Stimulated activated CD4-positive, alpha-beta T cell treated with anti-CD3 and anti-CD28 coated beads, Interleukin-2, amount 100 ng/mL, for 24 hours (primary cell): ENCODE data around the gene METTL23.
"Not testable (repeated sequence)": the region's sequence is repeated elsewhere in the genome, so short reads cannot be mapped to it uniquely, and the experiment has no call there.

Experiments used
- DNase-seq, 2 donors: peaks; one replicate each; pipeline ENCODE4 v3.0.0-alpha.2; 2020

Gene METTL23

DNA sequence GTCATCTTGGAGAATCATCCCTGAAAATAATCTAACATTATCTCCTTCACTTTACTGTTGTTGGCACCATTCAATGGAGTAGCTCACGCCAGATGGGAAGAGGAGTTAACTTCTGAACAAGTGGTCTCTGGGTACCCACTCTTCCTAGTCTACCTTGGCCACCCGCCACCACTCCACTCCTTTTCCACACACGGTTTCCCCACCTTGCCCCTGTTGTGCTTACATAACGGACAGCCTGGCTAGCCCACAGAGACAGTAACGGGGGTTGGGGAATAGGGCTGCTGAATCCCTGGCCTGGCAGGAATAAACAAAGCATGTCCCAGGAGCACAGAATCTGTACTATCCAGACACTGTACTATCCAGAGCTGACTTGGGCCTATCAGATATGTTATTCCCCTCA lies 12.3 kb upstream of the METTL23 start:
- no peak for DNase-seq

DNA sequence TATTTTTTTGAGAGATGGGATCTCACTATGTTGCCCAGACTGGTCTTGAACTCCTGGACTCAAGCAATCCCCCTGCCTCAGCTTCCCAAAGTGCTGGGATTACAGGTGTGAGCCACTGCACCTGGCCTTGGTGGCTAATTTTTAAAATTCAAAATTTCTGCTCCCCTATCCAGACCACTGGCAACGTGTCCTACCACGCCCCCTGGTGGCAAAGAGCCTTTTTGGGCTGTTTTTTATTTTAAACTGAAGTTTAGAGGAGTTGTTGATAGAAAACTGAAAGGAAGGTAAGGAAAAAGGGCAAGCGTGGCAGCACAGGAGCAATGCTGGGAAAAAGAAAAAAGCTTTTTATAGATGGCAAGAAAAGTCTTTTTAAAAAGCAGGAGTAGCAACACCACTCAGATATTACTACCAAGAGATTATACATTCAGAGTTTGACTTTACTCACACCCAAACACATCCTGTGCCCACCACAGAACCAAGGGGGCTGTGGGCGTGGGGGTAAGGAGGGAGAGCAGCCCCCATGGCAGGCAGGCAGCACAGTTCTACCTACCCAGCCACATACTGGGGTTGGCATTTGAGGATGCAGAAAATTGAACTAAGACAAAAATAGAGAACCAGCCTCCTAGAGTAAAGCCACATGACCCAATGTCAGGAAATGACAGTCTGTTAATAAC lies 11.7 kb upstream of the METTL23 start:
- peak; percentile 83 to 88 for DNase-seq

- no peak for DNase-seq
Observed at GRCh38 chr17:76715496-76715830, 11.2 kb upstream of the METTL23 start.

GRCh38 chr17:76716146-76716838 lies 10.3 kb upstream of the METTL23 start:
- DNase-seq = no peak

DNA sequence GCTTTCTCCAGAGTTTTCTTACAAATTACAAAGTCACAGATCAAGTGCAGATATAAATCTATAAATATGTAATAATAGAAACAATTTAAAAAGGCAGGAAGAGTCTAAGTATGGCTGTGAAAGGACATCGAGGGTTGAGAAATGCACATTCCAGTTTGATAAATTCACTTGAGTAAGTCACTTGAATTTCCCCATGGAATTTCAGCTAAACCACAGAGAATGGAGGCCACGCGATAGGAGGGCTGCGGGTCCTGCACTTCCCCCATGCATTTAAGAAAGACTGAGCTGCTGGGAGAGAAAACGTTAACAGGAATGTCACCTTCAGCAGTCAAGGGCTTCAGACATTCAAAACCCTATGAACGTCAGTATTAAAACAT lies 9.8 kb upstream of the METTL23 start:
- DNase-seq = no peak

- DNase-seq = no peak
Observed at GRCh38 chr17:76718516-76718915, 8.1 kb upstream of the METTL23 start.

DNA sequence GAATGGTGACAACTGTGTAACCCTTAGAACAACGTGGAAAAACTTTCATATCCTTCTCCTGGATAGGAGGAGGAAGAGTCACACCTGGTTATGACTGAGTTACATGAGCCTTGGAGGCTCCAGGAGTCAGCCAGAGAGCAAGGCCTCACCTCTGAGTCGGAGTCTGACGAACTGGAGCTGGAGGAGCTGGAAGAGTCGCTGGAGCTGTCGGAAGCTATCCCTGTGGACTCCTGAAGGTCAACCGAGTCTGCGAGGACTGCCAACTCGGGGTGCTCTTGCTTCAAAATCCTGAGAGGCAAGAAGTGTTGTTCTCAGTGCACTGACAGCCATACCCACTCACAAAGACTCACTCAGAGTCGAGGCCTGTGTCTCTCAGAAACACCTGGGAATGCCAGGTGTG lies 6.4 kb upstream of the METTL23 start:
- DNase-seq = no peak

GRCh38 chr17:76720941-76721340 lies 5.7 kb upstream of the METTL23 start:
- DNase-seq = no peak

GRCh38 chr17:76721463-76721862 lies 5.2 kb upstream of the METTL23 start:
- no peak for DNase-seq

DNA sequence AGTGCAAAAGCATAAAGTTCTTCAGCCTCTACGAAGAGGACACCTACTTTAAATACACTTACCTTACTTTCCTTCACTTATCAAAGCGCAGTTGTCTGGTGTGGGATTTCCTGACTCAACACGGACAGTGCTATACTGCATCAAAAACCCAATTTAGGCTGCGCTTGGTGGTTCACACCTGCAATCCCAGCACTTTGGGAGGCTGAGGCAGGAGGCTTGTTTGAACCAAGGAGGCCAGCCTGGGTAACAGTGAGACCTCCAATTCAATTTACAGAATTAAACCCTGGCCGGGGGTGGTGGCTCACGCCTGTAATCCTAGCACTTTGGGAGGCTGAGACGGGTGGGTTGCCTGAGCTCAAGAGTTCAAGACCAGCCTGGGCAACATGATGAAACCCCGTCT lies 4.4 kb upstream of the METTL23 start:
- no peak for DNase-seq

- not testable (repeated sequence) for DNase-seq
Observed at GRCh38 chr17:76722977-76723376, 3.7 kb upstream of the METTL23 start.

GRCh38 chr17:76723812-76724211 lies 2.8 kb upstream of the METTL23 start:
- no peak for DNase-seq

- peak; percentile 79 to 80 for DNase-seq
Observed at GRCh38 chr17:76725580-76726230, 934 bp upstream of the METTL23 start.

DNA sequence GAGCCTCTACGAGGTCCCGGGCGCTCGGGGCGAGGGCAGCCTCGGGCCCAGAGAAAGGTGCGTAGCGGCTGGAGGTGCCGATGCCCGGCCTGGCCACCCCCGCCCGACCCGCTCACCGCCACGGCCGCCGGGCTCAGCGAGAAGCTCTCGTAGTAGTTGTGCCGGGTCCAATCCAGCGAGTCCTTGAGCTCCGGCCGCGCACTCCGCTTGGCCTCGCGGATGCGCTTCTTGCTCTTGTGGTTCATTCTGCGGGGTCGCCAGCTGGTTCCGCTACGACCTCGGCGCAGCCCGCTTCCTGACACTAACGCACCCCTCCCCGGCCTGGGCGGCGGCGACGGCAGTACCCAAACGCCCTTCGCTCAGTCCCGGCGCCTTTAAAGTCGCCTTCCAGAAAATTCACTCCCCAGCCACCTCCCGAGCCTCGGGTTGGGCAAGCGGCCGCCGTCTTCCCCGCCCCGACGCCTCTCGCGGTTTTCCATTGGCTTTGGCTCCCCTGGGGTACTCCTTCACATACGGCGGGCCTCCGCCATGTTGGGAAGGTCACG lies 336 bp upstream of the METTL23 start, which contains the start of gene JMJD6:
Gene JMJD6, minus strand, starts transcription at position 376 of the 545 bp plus-strand sequence. Its CDS starts 131 bp downstream, at position 245.
- DNase-seq = peak; percentile 93 to 94

DNA sequence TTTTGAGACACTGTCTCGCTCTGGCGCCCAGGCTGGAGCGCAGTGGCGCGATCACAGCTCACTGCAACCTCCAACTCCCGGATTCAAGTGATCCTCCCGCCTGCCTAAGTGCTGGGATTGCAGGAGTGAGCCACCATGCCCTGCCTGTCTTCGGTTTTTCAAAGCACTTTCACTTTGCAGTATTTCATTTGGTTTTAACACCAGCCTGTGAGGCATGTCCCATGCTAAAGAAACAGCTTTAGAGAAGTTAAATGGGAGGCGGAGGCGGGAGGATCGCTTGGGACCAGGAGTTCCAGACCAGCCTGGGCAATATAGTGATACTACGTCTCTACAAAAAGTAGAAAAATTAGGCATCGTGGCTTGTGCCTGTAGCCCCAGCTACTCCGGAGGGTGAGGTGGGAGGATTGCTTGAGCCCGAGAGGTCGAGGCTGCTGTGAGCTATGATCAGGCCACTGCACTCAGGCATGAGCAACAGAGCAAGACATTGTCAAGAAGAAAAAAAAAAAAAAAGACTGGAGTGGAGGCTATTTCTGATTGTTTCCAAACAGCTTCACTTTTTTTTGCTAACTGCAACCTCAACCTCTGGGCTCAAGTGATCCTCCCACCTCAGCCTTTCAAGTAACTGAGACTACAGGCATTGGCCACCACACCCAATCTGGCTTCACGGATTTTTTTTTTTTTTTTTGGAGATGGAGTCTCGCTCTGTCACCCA lies 1.3 kb downstream of the METTL23 start:
- DNase-seq = no peak

GRCh38 chr17:76731800-76732733 lies 5.4 kb downstream of the METTL23 start:
- not testable (repeated sequence) for DNase-seq

DNA sequence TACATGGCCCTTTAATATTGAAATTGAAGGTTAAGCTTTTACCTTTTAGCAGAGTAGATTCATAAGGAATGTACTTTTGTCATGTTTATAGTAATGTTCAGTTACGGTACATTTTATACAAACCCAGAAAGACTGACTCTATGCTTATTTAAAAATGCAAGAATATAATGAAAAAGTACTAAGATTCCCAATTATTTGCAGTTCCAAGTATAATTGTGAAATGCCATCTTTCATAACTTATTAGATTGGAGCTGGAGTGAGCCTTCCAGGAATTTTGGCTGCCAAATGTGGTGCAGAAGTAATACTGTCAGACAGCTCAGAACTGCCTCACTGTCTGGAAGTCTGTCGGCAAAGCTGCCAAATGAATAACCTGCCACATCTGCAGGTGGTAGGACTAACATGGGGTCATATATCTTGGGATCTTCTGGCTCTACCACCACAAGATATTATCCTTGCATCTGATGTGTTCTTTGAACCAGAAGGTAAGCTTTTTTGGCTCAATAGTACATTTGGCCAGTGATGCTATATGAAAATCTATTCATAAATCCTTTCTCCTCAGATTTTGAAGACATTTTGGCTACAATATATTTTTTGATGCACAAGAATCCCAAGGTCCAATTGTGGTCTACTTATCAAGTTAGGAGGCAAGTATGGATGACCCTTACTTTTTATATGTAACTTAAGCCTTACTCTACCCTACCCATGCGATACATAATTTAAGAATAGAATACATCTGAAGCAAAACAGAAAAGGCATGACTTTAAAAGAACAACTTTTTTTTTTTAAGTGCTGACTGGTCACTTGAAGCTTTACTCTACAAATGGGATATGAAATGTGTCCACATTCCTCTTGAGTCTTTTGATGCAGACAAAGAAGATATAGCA lies 6.3 kb downstream of the METTL23 start:
- DNase-seq = no peak

GRCh38 chr17:76733618-76733957 lies 6.9 kb downstream of the METTL23 start:
- DNase-seq = no peak

DNA sequence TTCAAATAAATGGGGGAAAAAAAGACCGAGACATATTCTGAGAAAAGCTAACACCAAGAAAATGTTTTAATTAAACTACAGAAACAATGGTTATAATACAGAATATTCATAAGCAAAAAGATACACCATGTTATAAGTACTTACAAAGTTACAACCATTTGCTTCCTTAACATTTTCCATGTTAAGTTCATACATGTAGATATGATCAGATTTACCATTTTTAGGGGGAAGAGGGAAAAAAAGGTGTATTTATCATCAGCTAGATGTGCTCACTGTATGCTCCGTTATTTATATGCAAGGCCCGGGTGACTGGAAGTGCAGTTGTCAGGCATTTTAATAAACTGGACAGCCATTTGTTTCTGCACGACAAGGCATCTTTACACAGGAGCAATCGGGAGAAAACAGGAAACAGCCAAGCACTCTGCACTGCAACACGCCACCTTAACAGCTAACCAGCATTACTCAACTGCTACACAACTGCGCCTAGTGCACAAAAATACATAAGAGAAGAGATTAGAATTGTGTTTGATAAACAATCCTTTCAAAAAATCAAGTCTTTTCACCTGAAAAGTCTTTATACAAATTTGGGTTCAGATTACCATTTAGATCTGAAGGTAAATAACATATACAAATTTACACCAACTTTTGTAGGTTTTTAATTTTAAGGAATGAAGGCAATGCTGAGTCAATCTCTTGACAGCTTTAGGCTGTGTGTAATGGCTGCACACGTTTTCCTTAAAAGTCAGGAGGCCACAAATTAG lies 7.6 kb downstream of the METTL23 start:
- no peak for DNase-seq

- no peak for DNase-seq
Observed at GRCh38 chr17:76735006-76735405, 8.4 kb downstream of the METTL23 start.
